ENCODE measurements around the gene BTBD1.
"Not testable (repeated sequence)": the region's sequence is repeated elsewhere in the genome, so short reads cannot be mapped to it uniquely, and the experiment has no call there.

BTBD1 gene

DNA sequence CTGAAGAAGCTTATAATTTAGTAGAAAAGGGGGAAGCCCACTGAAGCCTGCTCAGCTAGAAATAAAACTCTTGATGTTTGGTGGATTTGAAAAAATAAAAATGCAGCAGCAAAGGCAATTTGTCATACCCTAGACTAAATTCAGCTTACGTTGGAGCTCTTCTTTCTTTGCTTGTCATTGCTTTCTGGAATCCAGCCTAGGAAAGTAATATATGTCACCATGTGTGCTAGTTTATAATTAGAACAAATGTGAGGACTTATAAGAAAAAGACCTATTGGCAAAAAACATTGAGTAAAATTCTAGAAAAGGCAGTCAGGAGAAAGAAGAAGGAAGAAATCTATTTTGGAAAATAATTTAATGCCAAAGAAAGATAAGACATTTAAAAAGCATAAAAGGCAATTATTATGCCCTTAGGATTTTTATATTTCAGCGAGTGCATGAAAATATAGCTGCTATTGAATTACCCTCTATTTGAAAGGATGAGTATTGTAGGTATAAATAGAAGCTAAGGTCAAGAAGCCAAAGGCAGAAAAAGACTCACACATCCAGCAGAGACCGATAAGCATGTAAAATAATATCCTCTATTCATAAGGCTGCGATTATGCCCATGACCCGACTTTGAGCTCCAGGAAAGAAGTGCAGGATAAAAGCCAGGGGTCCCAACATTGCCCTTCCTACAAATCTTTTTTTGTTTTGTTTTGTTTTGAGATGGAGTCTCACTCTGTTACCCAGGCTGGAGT is 10.6 kb upstream of the BTBD1 start:
- Histone ChIP-seq H3K4me3 (ENCODE audit: low read length) (no peak overlapping the region), H3K9me3 (ENCODE audit: insufficient read depth, low read depth, low read length) (peaks cover 18% of the 10 kb centered on the region; the same call in 1 of the 2 replicates), H3K4me1 (ENCODE audit: insufficient read depth, low read length) (no peaks in the 10 kb centered on the region), H3K27ac (ENCODE audit: low read depth, low read length) (no peak overlapping the region), H3K36me3 (ENCODE audit: insufficient read depth, low read length) (no peaks in the 10 kb centered on the region), H3K9ac (ENCODE audit: low read depth, low read length) (no peak overlapping the region), H3K27me3 (ENCODE audit: insufficient read depth, low read length) (no peaks in the 10 kb centered on the region)
- 90% methylated on average over 5 of the region's 5 CpGs for WGBS

DNA sequence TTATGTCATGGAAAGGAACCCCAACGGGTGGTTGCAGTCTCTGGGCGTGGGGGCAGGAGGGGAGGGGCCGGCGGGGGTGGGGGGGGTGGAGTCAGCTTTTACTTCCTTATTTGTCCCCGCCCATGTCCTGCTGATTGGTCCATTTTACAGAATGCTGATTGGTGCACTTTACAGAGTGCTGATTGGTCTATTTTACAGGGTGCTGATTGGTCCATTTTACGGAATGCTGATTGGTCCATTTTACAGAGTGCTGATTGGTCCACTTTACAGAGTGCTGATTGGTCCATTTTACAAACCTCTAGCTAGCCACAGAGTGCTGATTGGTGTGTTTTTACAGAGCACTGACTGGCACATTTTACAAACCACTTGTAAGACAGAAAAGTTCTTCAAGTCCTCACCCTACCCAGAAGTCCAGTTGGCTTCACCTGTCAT is 2.2 kb upstream of the BTBD1 start:
- not testable (repeated sequence) for H3K9ac ChIP-seq (ENCODE audit: low read depth, low read length); H3K27me3 ChIP-seq (ENCODE audit: insufficient read depth, low read length); H3K27ac ChIP-seq (ENCODE audit: low read depth, low read length); H3K36me3 ChIP-seq (ENCODE audit: insufficient read depth, low read length); H3K4me3 ChIP-seq (ENCODE audit: low read length)
- H3K4me1 ChIP-seq (ENCODE audit: insufficient read depth, low read length), result peaks cover 22% of the 10 kb centered on the region
- peaks cover 13% of the 10 kb centered on the region; the same call in 1 of the 2 replicates for H3K9me3 ChIP-seq (ENCODE audit: insufficient read depth, low read depth, low read length)
- WGBS, result 87% methylated on average over 6 of the region's 6 CpGs

- Histone ChIP-seq H3K9ac (ENCODE audit: low read depth, low read length) (no peak overlapping the region), H3K27ac (ENCODE audit: low read depth, low read length) (no peak overlapping the region), H3K4me3 (ENCODE audit: low read length) (no peak overlapping the region), H3K9me3 (ENCODE audit: insufficient read depth, low read depth, low read length) (0 out of 2 replicates have a peak, but pooled peaks cover 6% of the 10 kb centered on the region), H3K4me1 (ENCODE audit: insufficient read depth, low read length) (peaks cover 33% of the 10 kb centered on the region), H3K36me3 (ENCODE audit: insufficient read depth, low read length) (no peaks in the 10 kb centered on the region), H3K27me3 (ENCODE audit: insufficient read depth, low read length) (no peaks in the 10 kb centered on the region)
- 92% methylated on average over 5 of the region's 6 CpGs for WGBS
Observed at GRCh38 chr15:83068054-83068453, 1.0 kb upstream of the BTBD1 start.

GRCh38 chr15:83067638-83067962 is 548 bp upstream of the BTBD1 start:
- WGBS, result 77% methylated on average over 12 of the region's 12 CpGs
- 0 out of 2 replicates have a peak, but pooled peaks cover 3% of the 10 kb centered on the region for H3K9me3 ChIP-seq (ENCODE audit: insufficient read depth, low read depth, low read length)
- peaks cover 34% of the 10 kb centered on the region for H3K4me1 ChIP-seq (ENCODE audit: insufficient read depth, low read length)
- H3K4me3 ChIP-seq (ENCODE audit: low read length), result peak overlapping the region; percentile 93
- H3K36me3 ChIP-seq (ENCODE audit: insufficient read depth, low read length), result no peaks in the 10 kb centered on the region; the same call in 1 of the 2 replicates
- H3K27ac ChIP-seq (ENCODE audit: low read depth, low read length), result peak overlapping the region; percentile 93; the same call in 1 of the 2 replicates
- peak overlapping the region; percentile 95 for H3K9ac ChIP-seq (ENCODE audit: low read depth, low read length)
- H3K27me3 ChIP-seq (ENCODE audit: insufficient read depth, low read length), result no peaks in the 10 kb centered on the region

- Histone ChIP-seq H3K27me3 (ENCODE audit: insufficient read depth, low read length) (no peaks in the 10 kb centered on the region), H3K9me3 (ENCODE audit: insufficient read depth, low read depth, low read length) (0 out of 2 replicates have a peak, but pooled peaks cover 3% of the 10 kb centered on the region), H3K27ac (ENCODE audit: low read depth, low read length) (peak overlapping the region; percentile 93), H3K4me1 (ENCODE audit: insufficient read depth, low read length) (peaks cover 40% of the 10 kb centered on the region), H3K9ac (ENCODE audit: low read depth, low read length) (peak overlapping the region; percentile 95), H3K4me3 (ENCODE audit: low read length) (peak overlapping the region; percentile 93), H3K36me3 (ENCODE audit: insufficient read depth, low read length) (peaks cover 7% of the 10 kb centered on the region; the same call in 1 of the 2 replicates)
- WGBS, result 4% methylated on average over 42 of the region's 42 CpGs
Observed at GRCh38 chr15:83066034-83066733, 868 bp downstream of the BTBD1 start.

GRCh38 chr15:83065431-83065830 is 1.6 kb downstream of the BTBD1 start:
- Histone ChIP-seq H3K27me3 (ENCODE audit: insufficient read depth, low read length) (no peaks in the 10 kb centered on the region), H3K27ac (ENCODE audit: low read depth, low read length) (no peak overlapping the region), H3K4me3 (ENCODE audit: low read length) (peak overlapping the region; percentile 93), H3K9ac (ENCODE audit: low read depth, low read length) (peak overlapping the region; percentile 95; the same call in 1 of the 2 replicates), H3K9me3 (ENCODE audit: insufficient read depth, low read depth, low read length) (0 out of 2 replicates have a peak, but pooled peaks cover 3% of the 10 kb centered on the region), H3K36me3 (ENCODE audit: insufficient read depth, low read length) (peaks cover 12% of the 10 kb centered on the region), H3K4me1 (ENCODE audit: insufficient read depth, low read length) (peaks cover 40% of the 10 kb centered on the region)
- WGBS, result 20% methylated on average over 2 of the region's 3 CpGs

GRCh38 chr15:83064859-83065258 is 2.2 kb downstream of the BTBD1 start:
- H3K9ac ChIP-seq (ENCODE audit: low read depth, low read length), result peak overlapping the region; percentile 95; the same call in 1 of the 2 replicates
- H3K4me3 ChIP-seq (ENCODE audit: low read length), result peak overlapping the region; percentile 93
- H3K4me1 ChIP-seq (ENCODE audit: insufficient read depth, low read length), result peaks cover 40% of the 10 kb centered on the region
- peaks cover 12% of the 10 kb centered on the region for H3K36me3 ChIP-seq (ENCODE audit: insufficient read depth, low read length)
- H3K27me3 ChIP-seq (ENCODE audit: insufficient read depth, low read length), result no peaks in the 10 kb centered on the region
- 0 out of 2 replicates have a peak, but pooled peaks cover 3% of the 10 kb centered on the region for H3K9me3 ChIP-seq (ENCODE audit: insufficient read depth, low read depth, low read length)
- no peak overlapping the region for H3K27ac ChIP-seq (ENCODE audit: low read depth, low read length)
- WGBS, result 77% methylated on average over 4 of the region's 4 CpGs

- H3K27ac ChIP-seq (ENCODE audit: low read depth, low read length), result no peak overlapping the region
- no peaks in the 10 kb centered on the region for H3K27me3 ChIP-seq (ENCODE audit: insufficient read depth, low read length)
- peak overlapping the region; percentile 93 for H3K4me3 ChIP-seq (ENCODE audit: low read length)
- H3K9ac ChIP-seq (ENCODE audit: low read depth, low read length), result no peak overlapping the region
- peaks cover 40% of the 10 kb centered on the region for H3K4me1 ChIP-seq (ENCODE audit: insufficient read depth, low read length)
- no peaks in the 10 kb centered on the region for H3K9me3 ChIP-seq (ENCODE audit: insufficient read depth, low read depth, low read length)
- H3K36me3 ChIP-seq (ENCODE audit: insufficient read depth, low read length), result peaks cover 12% of the 10 kb centered on the region
- WGBS, result 84% methylated on average over 4 of the region's 4 CpGs
Observed at GRCh38 chr15:83063551-83063950, 3.5 kb downstream of the BTBD1 start.

DNA sequence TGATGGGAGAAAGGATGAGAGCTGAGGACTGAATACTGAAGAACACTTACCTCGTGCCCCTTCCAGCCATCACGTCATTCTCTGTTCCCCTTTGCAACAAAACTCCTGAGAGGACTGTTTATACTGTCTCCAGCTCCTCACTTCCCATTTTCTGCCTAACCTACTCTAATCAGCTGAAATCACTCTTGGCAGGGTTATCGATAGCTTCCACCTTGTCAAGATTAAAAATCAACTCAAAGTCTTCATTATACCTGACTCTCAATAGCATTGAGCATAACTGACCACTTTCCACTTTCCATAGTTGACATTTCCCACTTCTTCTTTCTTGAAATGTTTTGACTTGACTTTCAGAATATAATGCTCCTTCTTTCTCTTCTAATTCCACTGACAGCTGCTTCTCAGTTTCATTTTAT is 4.3 kb downstream of the BTBD1 start:
- Histone ChIP-seq H3K9me3 (ENCODE audit: insufficient read depth, low read depth, low read length) (no peaks in the 10 kb centered on the region), H3K36me3 (ENCODE audit: insufficient read depth, low read length) (peaks cover 12% of the 10 kb centered on the region), H3K27ac (ENCODE audit: low read depth, low read length) (no peak overlapping the region), H3K27me3 (ENCODE audit: insufficient read depth, low read length) (no peaks in the 10 kb centered on the region), H3K4me1 (ENCODE audit: insufficient read depth, low read length) (peaks cover 45% of the 10 kb centered on the region), H3K9ac (ENCODE audit: low read depth, low read length) (no peak overlapping the region), H3K4me3 (ENCODE audit: low read length) (no peak overlapping the region)
- 91% methylated on average over 3 of the region's 3 CpGs for WGBS

GRCh38 chr15:83061680-83062079 is 5.4 kb downstream of the BTBD1 start:
- Histone ChIP-seq H3K36me3 (ENCODE audit: insufficient read depth, low read length) (peaks cover 12% of the 10 kb centered on the region), H3K9me3 (ENCODE audit: insufficient read depth, low read depth, low read length) (no peaks in the 10 kb centered on the region), H3K4me3 (ENCODE audit: low read length) (no peak overlapping the region), H3K4me1 (ENCODE audit: insufficient read depth, low read length) (peaks cover 51% of the 10 kb centered on the region), H3K27me3 (ENCODE audit: insufficient read depth, low read length) (no peaks in the 10 kb centered on the region), H3K27ac (ENCODE audit: low read depth, low read length) (no peak overlapping the region), H3K9ac (ENCODE audit: low read depth, low read length) (no peak overlapping the region)
- WGBS, result 80% methylated on average over 1 of the region's 2 CpGs

GRCh38 chr15:83057696-83058376 is 9.2 kb downstream of the BTBD1 start:
- H3K4me3 ChIP-seq (ENCODE audit: low read length), result no peak overlapping the region
- H3K4me1 ChIP-seq (ENCODE audit: insufficient read depth, low read length), result peaks cover 23% of the 10 kb centered on the region
- H3K27me3 ChIP-seq (ENCODE audit: insufficient read depth, low read length), result no peaks in the 10 kb centered on the region
- no peak overlapping the region for H3K9ac ChIP-seq (ENCODE audit: low read depth, low read length)
- no peaks in the 10 kb centered on the region for H3K9me3 ChIP-seq (ENCODE audit: insufficient read depth, low read depth, low read length)
- peak overlapping the region; percentile 65; the same call in 1 of the 2 replicates for H3K27ac ChIP-seq (ENCODE audit: low read depth, low read length)
- H3K36me3 ChIP-seq (ENCODE audit: insufficient read depth, low read length), result peaks cover 46% of the 10 kb centered on the region
- 87% methylated on average over 7 of the region's 7 CpGs for WGBS

Measured in HUES64 (cell line).